ENCODE results near the gene IL1R2. TPM values are rescaled to one million over a fixed set of nuclear protein-coding genes. Genes with fewer than 3 reads are reported as not detected.

The IL1R2 gene
- total and polyA plus RNA-seq, 9 of the 15 experiments (the other 6 are each of a cell fraction or from before 2014, with no cell fraction given) = 0.13 TPM; not detected in 8

- Histone ChIP-seq H3K9me3 (replicated peaks; ENCODE audit: control insufficient read depth, insufficient read depth, low read depth, low read length) (no peaks in the 10 kb centered on the region), H3K27ac (ENCODE audit: extremely low read depth, low read depth, low read length) (no peak overlapping the region), H3K9ac (ENCODE audit: insufficient read depth in 1 of 2, low read depth in 2 of 2, low read length in 2 of 2) (no peak overlapping the region), H3K4me3 (no peak overlapping the region), H3K36me3 (ENCODE audit: control insufficient read depth, insufficient read depth, low read length) (no peaks in the 10 kb centered on the region), H3K4me1 (replicated peaks in 1 of 2; ENCODE audit: control insufficient read depth in 2 of 2, insufficient read depth in 2 of 2, low read length in 2 of 2) (peaks cover 23 to 35% of the 10 kb centered on the region in 2 experiments), H3K79me2 (ENCODE audit: control insufficient read depth, insufficient read depth, low read length) (no peaks in the 10 kb centered on the region), H3K4me2 (ENCODE audit: insufficient read depth, low read length) (no peak overlapping the region), H2AFZ (ENCODE audit: low read depth, low read length) (no peak overlapping the region), H4K20me1 (replicated peaks; ENCODE audit: control insufficient read depth, insufficient read depth, low read length) (no peaks in the 10 kb centered on the region), H3K9me1 (ENCODE audit: control insufficient read depth, insufficient read depth, low read length) (no peaks in the 10 kb centered on the region), H3K27me3 (ENCODE audit: control insufficient read depth in 2 of 2, insufficient read depth in 2 of 2, low read length in 2 of 2) (no peaks in the 10 kb centered on the region)
- no TSS peak for BruUV-seq (replicated peaks)
- TF ChIP-seq FOXM1 (IDR thresholded peaks at IDR 0.05; ENCODE audit: low read depth) (no peak), FOXM1 (CRISPR knock-in tag; IDR thresholded peaks at IDR 0.05; ENCODE audit: low read depth) (no peak), CXXC5 (CRISPR knock-in tag; IDR thresholded peaks at IDR 0.05) (no peak), NFE2L1 (tag; IDR thresholded peaks at IDR 0.05; ENCODE audit: borderline replicate concordance, low read depth) (no peak), STAG1 (CRISPR knock-in tag; IDR thresholded peaks at IDR 0.05; ENCODE audit: borderline replicate concordance) (no peak), KHSRP (IDR thresholded peaks at IDR 0.05) (no peak), NBN (IDR thresholded peaks at IDR 0.05; ENCODE audit: low read depth) (no peak), SNAPC5 (CRISPR knock-in tag; IDR thresholded peaks at IDR 0.05) (no peak), SMARCA4 (IDR thresholded peaks at IDR 0.05) (no peak), ILF3 (IDR thresholded peaks at IDR 0.05; ENCODE audit: borderline replicate concordance) (no peak), KDM4B (IDR thresholded peaks at IDR 0.05; ENCODE audit: borderline replicate concordance in 2 of 2, low read depth in 1 of 2) (no peak)
- TF ChIP-seq, protein P1, sequence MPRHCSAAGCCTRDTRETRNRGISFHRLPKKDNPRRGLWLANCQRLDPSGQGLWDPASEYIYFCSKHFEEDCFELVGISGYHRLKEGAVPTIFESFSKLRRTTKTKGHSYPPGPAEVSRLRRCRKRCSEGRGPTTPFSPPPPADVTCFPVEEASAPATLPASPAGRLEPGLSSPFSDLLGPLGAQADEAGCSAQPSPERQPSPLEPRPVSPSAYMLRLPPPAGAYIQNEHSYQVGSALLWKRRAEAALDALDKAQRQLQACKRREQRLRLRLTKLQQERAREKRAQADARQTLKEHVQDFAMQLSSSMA (CRISPR knock-in tag; IDR thresholded peaks at IDR 0.05) = no peak
- FAIRE-seq (no peak), DNase-seq (ENCODE audit: extremely low read depth in 1 of 4, low spot score in 3 of 4) (no peak), ATAC-seq (no peak)
- WGBS (ENCODE audit: insufficient coverage, low coverage, missing lambda C conversion rate) = 72% methylated on average over 5 of the region's 5 CpGs
- ChIA-PET CTCF (ENCODE audit: low intra/inter-chr PET ratio) (no interaction called here), POLR2A (interaction anchor here (1.0 kb wide), 1 partner anchor 18 kb away, joined by 3 read pairs; no protein-coding TSS in a partner anchor)
- in situ Hi-C loops (cut with MboI) = no loop called here
- intact Hi-C loops (cut with micrococcal nuclease) = no loop called here
Observed at GRCh38 chr2:102072741-102073140, 81.0 kb downstream of the IL1R2 start.

Data from K562 (cell line).